Stimulated activated CD8-positive, alpha-beta memory T cell treated with anti-CD3 and anti-CD28 coated beads, Interleukin-12 subunit alpha, Interleukin-12 subunit beta, amount 100 ng/mL, for 24 hours (primary cell): Measurements from ENCODE around the gene PACS2.

ENCODE experiments used
- DNase-seq: peaks from one replicate; pipeline ENCODE4 v3.0.0-alpha.2; 2020; ENCODE audit errors: extremely low read depth

The PACS2 gene

GRCh38 chr14:105421723-105422615 lies 107.4 kb downstream of the PACS2 start:
- DNase-seq: no peak

DNA sequence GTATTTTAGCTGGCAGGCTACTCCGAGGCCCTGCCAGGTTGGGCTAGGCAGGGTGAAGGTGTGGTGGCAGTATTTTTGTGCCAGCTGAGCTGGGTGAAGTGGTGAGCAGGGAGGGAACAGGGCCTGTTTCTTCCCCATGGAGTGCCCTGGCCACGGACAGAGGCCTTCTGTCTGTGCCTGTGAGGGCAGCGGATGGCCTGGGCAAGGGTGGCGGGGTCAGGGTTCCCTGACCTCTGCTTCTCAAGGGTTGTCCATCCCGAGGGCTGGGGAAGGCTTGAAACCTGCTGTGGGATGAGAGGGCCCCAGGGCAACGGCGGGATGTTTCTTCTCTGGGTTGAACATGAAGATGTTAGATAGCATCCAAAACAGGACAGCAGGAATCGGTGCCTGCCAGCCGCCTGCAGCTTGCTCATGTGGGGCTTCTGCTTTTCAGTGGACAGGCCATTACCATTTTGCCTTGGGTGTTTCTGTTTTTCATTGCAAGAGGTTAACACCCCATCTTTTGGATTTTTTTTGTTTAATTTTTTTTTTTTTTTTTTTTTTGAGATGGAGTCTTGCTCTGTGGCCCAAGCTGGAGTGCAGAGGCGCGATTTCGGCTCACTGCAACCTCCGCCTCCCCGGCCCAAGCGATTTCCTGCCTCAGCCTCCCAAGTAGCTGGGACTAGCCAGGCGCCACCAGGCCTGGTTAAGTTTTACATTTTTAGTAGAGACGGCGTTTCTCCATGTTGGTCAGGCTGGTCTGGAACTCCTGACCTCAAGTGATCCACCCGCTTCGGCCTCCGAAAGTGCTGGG lies 108.3 kb downstream of the PACS2 start:
- DNase-seq: no peak

GRCh38 chr14:105423488-105424195 lies 109.1 kb downstream of the PACS2 start:
- DNase-seq: no peak

DNA sequence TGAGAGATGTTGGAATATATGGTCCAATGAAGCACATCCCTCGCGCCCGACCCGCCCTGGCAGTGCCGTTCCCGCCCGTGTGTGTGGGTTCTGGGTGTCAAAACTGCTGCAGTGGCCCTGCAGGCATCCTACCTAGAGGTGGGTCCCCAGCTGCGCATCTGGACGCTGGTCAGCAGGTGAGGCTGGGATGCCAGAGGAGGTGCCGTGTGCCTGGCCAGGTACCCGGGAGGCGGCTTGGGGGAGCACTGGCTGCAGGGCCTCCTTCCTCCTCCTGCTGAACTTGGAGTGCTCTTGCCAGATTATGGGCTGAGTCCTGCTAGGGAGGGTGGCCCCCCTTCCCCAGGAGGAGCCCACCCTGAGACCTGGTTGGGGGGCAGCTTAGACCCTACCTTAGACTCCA lies 110.3 kb downstream of the PACS2 start:
- DNase-seq: no peak

GRCh38 chr14:105425823-105426247 lies 111.3 kb downstream of the PACS2 start:
- DNase-seq: no peak

DNA sequence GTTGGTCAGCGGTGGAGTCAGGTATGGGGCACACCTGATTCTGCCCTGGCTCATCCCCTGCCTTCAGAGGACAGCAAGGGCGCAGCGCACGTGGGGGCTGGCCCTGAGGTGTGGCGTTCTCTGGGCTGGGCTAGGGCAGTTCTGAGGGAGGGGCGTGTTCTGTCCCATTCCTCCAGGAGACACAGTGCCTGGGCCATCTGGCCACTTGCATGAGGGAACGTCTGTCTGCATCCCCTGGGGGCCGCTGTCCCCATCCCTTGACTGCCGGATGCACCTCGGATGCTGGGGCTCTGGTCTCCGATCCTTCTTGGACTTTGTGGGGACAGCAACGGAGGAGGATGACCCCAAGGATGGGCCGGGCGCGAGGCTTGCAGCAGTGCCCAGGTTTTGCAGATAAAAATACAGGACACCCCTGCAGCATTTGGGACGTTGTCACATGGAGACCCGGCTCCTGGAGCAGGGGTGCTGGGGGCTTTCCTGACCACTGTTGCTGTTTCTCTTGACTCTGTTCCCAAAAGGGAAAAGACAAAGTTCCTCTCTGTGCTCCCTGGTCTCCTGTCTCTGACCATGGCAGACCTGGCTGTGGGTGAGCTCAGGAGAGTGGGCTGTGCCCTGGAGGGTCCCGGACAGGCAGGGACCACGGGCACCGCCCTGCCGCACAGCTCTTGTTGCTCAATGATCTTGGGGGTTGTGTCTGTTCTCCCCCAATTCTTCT lies 112.0 kb downstream of the PACS2 start:
- no peak for DNase-seq

- DNase-seq: no peak
Observed at GRCh38 chr14:105427412-105427811, 112.9 kb downstream of the PACS2 start.

GRCh38 chr14:105427936-105428485 lies 113.5 kb downstream of the PACS2 start:
- no peak for DNase-seq

GRCh38 chr14:105430042-105430441 lies 115.5 kb downstream of the PACS2 start:
- no peak for DNase-seq

DNA sequence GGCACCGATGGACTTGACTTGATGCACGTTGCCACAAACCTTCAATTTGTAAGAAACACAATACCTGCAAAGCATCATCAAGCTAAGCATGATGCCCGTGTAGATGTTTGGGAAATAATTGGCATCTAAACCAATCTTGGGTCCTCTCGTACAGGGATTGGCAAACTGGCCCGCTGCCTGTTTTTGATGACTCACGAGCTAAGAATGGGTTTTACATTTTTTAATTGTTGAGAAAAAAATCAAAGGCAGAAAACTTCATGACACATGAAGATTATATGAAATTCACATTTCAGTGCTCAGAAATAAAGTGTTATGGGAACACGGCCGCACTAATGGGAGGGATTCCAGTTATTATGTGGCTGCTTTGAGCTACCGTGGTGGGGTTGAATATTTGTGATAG lies 116.0 kb downstream of the PACS2 start:
- no peak for DNase-seq

DNA sequence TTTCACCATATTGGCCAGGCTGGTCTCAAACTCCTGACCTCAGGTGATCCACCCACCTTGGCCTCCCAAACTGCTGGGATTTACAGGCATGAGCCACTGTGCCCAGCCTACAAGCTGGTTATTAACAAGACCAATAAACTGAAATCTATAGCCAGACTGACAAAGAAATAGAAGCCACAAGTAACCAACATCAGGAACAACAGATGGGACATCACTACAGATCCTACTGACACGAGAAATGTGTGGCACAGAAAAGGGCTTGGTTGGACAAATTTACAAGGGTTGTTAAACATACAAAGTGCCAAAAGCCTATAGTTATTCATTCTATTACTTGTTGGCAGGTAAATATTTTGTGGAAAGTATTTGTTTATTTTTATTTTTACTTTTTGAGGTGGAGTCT lies 116.7 kb downstream of the PACS2 start:
- no peak for DNase-seq

- DNase-seq: no peak
Observed at GRCh38 chr14:105432657-105433056, 118.1 kb downstream of the PACS2 start.

DNA sequence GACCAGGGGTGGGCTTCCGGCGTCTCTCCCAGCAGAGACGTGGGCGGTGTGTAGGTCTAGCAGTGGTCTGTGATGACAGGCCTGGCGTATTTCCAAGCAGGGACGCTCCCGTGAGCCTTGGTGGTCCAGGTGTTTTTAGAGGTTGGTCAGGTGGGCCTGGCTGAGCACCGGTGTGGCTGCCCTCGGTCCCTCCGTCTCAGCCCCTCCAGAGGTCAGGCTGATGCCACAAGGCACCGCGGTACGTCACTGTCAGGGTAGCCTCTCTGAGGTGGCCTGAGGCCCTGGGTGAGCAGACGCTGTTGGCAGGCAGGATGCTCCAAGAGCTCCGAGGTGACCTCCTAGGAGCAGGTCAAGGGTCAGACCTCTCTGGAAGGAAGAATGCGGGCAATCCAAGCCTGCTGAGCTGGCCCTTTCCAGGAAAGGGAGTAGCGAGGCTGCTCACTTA lies 118.6 kb downstream of the PACS2 start:
- DNase-seq: no peak

GRCh38 chr14:105436402-105436801 lies 121.9 kb downstream of the PACS2 start:
- no peak for DNase-seq

DNA sequence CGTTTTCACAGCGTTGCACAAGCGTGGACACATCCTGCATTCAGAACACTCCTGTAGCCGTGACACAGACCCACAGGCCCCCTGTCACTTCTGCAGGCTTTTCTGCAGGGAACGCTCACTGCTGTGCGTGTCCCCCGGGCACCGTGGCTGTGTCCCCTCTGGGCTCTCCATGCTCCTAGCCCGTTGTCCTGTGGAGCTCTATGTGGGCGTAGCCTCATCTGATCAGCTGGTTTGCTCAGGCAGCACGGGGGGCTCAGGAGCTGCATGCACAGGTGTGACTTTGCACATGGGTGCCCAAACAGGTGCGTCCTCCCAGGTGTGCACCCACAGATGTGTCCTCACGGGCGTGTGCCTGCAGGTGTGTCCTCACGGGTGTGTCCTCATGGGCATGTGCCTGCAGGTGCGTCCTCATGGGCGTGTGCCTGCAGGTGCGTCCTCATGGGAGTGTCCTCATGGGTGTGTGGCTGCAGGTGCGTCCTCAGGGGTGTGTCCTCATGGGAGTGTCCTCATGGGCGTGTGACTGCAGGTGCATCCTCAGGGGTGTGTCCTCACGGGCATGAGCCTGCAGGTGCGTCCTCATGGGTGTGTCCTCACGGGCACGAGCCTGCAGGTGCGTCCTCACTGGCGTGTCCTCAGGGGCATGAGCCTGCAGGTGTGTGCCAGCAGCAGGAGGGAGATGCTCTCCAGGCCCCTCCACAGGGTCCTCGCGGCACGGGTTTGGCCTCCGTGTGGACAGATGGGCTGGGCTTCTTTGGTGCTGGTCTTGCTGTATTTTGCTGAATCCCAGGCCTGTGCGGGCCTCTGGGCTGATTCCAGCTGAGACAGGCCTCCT lies 122.6 kb downstream of the PACS2 start:
- DNase-seq: no peak

DNA sequence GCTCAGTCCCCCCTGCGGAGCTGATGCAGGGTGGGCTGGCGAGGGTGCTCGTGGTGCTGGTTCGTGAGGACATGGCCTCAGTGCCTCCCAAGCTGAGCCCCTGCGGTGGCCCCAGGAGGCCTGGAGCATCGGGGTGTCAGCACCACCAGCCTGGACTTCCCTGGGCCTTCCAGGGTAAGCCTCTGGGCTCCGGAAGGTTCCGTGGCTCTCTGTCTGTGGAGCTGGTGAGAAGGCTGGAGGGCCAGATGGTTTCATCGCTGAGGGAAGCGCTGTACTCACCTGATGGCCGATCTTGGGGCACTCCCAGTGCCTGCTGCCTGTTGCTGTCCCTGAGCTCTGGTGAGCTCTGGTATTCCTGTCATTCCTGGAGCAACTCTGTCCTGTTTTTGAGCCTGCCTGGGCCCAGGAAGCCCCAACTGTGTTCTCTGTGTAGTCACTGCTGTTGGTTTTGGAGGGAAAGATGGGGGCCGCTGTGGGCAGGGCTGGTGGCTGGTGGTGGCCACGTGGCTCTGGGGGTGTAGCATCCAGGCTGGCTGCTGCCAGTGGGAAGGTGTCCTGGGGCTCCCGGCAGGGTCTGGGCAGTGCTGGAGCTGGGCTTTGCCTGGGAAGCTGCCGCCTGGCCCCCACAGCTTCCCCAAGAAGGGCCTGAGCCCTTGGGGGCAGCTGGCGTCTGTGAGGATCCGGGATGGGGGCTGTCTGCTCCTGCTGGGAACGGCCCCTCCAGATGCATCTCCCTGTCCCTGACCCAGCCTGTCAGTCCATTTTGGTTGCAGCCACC lies 123.4 kb downstream of the PACS2 start:
- DNase-seq: no peak

- DNase-seq: no peak
Observed at GRCh38 chr14:105439179-105439578, 124.6 kb downstream of the PACS2 start.

- DNase-seq: no peak
Observed at GRCh38 chr14:105439710-105440553, 125.4 kb downstream of the PACS2 start.

DNA sequence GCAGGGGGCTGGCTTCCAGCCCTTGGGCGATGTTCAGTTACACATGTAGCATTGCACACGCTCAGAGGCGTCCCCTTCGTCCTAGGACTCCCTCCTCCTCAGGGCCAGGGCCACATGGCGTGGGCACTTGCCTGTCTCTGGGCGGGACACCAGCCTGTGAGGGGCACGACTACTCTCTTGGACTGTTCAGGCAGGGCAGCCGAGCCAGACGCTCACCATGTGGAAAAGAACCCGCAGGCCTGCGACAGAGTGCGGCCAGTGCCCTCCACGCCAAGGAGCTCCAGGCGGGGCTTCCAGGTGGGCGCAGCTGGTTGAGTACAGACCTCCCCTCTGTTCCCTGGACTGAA lies 126.0 kb downstream of the PACS2 start:
- no peak for DNase-seq
